Sigmoid colon (tissue), 4 donors: ENCODE measurements around the gene SLC10A1.

ENCODE experiments used
- EP300 ChIP-seq, 4 donors: sonication (generic); formaldehyde crosslinking; IDR thresholded peaks; one replicate each; pipeline ENCODE4 v1.6.1; 2017; ENCODE audit warnings: antibody characterized with exemption in 4 of 4
- POLR2A ChIP-seq, 2 donors: fragments of 450-650 bp; IDR thresholded peaks; one replicate each; pipeline ENCODE4 v1.6.1; 2016; ENCODE audit warnings: antibody characterized with exemption in 2 of 2, mild to moderate bottlenecking in 2 of 2, moderate library complexity in 2 of 2
- POLR2AphosphoS5 ChIP-seq, 4 donors: sonication (generic); formaldehyde crosslinking; IDR thresholded peaks; one replicate each; pipeline ENCODE4 v1.6.1; 2017; ENCODE audit warnings: antibody characterized with exemption in 4 of 4
- TF ChIP-seq, protein P1 (sequence below), 4 experiments: fragments of 450-650 bp in 3 of 4; fragments of 200-600 bp in 1 of 4; IDR thresholded peaks; one replicate each; pipeline ENCODE4 v1.5.1; 2016 to 2019; ENCODE audit warnings: antibody characterized with exemption in 4 of 4, mild to moderate bottlenecking in 3 of 4, moderate library complexity in 2 of 4

DNA sequence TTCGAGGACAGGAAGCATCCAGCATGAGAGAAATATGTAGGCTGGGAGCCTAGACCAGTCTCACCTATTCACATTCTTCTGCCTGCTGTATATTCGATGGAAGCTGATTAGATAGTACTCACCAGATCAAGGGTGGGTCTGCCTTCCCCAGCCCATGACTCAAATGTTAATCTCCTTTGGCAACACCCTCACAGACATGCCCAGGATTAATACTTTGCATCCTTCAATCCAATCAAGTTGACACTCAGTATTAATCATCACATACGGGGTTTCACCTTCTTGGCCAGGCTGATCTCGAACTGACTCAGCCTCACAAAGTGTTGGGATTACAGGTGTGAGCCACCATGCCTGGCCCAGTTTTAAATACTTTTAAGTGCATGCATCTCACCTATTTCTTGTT, 30.5 kb upstream of the SLC10A1 start:
- no peak for TF ChIP-seq POLR2A (IDR thresholded peaks at IDR 0.05)
- TF ChIP-seq, protein P1, sequence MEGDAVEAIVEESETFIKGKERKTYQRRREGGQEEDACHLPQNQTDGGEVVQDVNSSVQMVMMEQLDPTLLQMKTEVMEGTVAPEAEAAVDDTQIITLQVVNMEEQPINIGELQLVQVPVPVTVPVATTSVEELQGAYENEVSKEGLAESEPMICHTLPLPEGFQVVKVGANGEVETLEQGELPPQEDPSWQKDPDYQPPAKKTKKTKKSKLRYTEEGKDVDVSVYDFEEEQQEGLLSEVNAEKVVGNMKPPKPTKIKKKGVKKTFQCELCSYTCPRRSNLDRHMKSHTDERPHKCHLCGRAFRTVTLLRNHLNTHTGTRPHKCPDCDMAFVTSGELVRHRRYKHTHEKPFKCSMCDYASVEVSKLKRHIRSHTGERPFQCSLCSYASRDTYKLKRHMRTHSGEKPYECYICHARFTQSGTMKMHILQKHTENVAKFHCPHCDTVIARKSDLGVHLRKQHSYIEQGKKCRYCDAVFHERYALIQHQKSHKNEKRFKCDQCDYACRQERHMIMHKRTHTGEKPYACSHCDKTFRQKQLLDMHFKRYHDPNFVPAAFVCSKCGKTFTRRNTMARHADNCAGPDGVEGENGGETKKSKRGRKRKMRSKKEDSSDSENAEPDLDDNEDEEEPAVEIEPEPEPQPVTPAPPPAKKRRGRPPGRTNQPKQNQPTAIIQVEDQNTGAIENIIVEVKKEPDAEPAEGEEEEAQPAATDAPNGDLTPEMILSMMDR (IDR thresholded peaks at IDR 0.05): no peak
- TF ChIP-seq EP300 (IDR thresholded peaks at IDR 0.05): no peak
- no peak for TF ChIP-seq POLR2AphosphoS5 (IDR thresholded peaks at IDR 0.05)
